Prostate gland (tissue), 2 donors: ENCODE measurements around the gene TMC5.

Experiments
- CTCF ChIP-seq, 4 experiments: fragments of 200-600 bp in 2 of 4; fragments of 450-650 bp in 2 of 4; sonication (generic) in 2 of 4; IDR thresholded peaks; 1 replicate in 3 of 4; 2 replicates in 1 of 4; pipeline ENCODE4 v1.5.1; 2016 to 2019; ENCODE audit warnings: antibody characterized with exemption in 4 of 4, mild to moderate bottlenecking in 2 of 4, moderate library complexity in 2 of 4
- POLR2AphosphoS5 ChIP-seq: sonication (generic); formaldehyde crosslinking; IDR thresholded peaks from one replicate; pipeline ENCODE4 v1.6.1; 2017; ENCODE audit warnings: antibody characterized with exemption

GRCh38 chr16:19497176-19497575, 79.5 kb downstream of the TMC5 start:
- TF ChIP-seq POLR2AphosphoS5 (no peak), CTCF (IDR thresholded peaks at IDR 0.05) (no peak)
